NCI-H128 (cell line): Measurements from ENCODE around the gene ICA1.

ENCODE experiments used
- DNase-seq: peaks from one replicate; lab custom pipeline; 2025; ENCODE audit not compliant: unreplicated experiment; lab: John Stamatoyannopoulos, UW

ICA1 gene

DNA sequence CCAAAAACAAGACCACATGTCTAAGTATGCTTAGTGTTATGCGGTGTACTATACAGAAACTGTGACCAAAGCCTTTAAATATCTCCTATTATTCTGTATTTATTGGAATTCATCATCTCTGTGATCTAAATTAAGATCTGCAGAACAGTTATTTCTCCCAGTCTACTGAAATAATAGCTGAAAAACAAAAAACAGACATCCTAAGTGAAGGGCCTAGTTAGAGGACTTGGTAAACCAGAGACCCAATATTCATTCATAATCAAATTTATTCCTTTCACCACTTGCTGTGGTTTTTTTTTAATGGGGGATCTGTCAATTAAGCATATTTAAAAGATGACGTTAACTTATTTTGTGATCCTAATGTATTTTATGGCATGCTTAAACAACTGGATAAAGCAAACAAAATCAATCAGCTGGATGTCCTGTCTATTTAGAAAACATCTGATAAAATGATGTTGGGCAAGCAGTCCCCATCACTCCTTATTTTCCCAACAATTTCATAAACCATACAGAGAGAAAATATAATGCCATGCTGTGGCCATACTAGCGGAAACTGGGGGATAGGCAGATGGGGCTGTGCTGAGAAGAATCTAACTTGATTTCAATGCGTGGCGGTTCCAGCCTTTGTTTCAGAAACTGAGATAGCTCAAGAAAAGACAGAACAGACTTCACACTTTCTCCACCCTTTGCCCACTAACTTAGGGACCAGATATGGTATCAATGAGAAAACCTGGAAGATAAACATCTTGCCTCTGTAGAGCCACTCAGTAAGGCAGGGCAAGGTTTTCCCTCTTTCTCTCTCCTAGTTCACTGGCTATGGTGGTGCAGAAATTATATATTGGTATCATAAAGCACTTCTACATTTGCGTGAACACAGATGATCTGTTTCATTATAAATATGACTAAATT is 32.9 kb downstream of the ICA1 start:
- DNase-seq: no peak

DNA sequence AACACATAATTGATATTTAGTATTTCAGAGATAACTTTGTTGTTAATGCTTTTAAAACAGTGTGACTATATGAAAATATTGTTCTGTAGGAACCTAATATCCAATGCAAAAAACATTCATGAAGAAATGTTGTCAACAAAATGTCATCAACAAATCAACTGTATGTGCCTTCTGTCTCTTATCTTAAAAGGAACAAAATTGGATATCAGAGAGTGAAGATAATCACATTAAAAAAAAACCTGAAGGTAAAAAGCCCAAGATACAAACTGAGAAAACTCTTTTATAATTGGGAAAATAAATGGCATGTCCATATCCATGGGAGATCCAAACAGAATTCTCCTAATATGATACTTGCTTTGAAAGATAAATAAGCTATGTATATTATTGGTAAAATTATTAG is 33.9 kb downstream of the ICA1 start:
- DNase-seq: no peak

DNA sequence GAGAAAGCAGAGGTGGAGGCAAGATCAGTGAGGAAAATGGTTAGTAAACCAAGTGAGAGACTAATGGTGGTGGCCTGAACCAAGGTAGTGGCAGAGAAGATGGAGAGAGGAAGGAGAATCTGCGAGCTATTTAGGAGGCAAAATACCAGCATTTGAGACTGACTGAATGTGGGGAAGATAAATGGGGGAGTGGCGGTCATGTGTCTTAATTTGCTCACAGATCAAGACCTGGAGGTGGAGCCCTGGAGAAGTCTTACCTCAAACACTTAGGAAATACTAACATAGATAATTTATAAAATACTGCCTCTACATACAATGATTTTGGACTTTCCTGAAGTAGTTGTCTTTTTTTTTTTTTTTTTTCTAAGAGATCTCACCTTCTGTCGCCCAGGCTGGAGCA is 34.7 kb downstream of the ICA1 start:
- no peak for DNase-seq

GRCh38 chr7:8226501-8226900 is 35.5 kb downstream of the ICA1 start:
- DNase-seq: no peak

- DNase-seq: no peak
These were observed 40.4 kb downstream of the ICA1 start for GRCh38 chr7:8221567-8221966.

DNA sequence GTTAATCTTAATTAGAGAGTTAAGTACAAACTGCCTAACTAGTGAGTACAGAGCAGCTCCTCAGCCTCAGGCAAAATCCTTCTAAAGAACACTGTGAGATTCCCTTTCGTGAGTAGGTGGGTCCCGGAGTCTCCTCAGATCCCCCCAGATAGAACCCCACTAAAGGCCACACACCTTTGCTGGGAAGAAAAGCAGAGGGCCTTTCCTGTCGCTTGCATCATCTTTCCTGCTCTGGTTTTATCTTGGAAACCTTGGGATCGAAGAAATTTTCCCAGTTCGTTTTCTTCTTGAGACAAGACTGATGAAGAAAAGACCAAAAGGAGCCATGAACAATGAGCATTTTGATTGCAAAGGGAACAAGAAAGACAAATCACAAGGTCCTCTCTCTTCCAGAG is 40.9 kb downstream of the ICA1 start:
- no peak for DNase-seq

- no peak for DNase-seq
These were observed 41.4 kb downstream of the ICA1 start for GRCh38 chr7:8220376-8221100.

DNA sequence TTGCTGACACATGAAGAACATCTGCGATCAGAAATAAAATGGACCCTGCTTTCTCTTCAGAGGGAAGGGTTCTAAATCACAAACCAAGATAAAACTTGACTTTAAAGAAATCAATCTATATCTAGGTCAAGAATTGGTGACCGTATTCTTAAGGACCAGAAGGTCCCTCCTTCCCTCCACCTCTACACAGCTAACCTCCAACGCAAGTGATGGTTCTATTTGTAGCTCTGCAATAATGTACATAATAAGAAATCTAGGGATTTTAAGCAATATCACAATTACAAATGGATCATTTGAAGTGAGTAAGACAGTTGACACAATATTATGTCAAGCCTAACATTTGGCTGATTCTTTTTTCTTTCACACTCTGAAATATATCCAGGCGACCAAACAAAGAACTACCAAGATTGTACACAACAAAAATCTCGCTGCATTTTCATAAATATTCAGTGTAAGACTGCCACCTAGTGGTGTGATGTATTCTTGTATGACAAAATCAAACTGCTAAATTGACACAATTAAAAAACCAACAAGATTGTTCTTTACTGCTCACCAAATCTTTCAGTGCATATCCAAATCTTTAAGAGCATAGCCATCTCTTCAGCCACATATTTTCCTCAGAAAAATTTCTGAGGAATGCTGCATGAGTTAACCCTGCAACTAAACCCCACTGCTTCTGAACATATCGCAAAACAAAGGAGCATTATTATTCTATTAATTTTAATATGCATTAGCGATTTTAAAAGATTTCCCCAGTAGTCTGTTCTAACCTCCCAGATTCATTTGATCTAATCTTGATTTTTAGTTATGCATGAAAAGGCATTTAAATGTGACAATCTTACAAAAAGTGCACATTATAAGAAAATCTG is 44.5 kb downstream of the ICA1 start:
- DNase-seq: peak; percentile 62

GRCh38 chr7:8216334-8216690 is 45.7 kb downstream of the ICA1 start:
- DNase-seq: no peak

DNA sequence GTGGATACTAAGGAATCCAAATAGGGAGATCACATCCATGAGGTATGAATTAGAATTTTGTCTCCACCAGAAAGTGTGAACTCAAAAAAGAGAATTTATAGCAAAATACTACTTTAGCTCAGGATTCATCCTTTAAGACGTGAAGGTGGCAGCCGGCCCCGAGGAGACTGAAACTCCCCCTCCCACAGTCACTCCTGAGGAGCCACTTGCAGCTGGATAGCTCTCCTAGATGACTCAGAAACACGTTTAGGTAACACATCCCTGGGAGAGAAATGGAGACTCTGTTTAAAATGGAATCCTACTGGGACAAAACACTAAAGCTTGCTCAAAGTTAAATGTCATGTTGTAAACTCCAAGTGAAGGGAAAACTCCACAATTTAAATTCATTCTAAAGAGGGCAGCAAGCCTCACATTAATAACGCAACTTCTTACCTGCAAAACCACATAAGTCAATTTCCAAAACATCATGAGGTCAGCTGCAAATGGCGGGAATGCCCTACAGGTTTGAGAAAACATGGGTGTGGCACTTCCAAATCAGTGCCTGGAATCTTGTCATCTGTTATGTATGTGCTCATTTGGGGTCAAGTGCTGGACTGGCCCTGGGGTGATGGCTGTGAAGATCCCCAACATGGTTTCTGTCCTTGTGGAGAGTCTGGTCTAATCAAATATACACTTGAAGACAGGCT is 46.2 kb downstream of the ICA1 start:
- no peak for DNase-seq

GRCh38 chr7:8214244-8214824 is 47.6 kb downstream of the ICA1 start:
- DNase-seq: no peak

DNA sequence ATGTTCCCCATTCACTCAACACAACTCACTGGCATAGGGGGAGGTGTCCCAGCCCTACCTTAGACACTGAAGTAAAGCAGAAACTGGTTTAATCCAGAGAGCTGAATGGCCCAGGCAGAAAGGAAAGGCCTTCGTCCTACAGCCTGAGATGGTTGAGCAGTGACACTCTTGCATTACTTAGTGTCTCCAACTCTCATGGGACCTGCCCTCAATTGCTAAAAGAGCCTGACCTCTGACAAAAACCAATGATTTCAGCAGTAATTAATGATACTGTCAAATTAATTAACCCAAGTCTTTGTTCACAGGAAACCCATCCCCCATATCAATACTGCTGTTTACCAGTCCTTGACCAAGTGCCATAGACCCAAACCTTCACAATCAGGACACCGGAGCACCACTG is 48.6 kb downstream of the ICA1 start:
- no peak for DNase-seq

- DNase-seq: no peak
These were observed 49.3 kb downstream of the ICA1 start for GRCh38 chr7:8212638-8213037.

- no peak for DNase-seq
These were observed 50.3 kb downstream of the ICA1 start for GRCh38 chr7:8211725-8212096.

DNA sequence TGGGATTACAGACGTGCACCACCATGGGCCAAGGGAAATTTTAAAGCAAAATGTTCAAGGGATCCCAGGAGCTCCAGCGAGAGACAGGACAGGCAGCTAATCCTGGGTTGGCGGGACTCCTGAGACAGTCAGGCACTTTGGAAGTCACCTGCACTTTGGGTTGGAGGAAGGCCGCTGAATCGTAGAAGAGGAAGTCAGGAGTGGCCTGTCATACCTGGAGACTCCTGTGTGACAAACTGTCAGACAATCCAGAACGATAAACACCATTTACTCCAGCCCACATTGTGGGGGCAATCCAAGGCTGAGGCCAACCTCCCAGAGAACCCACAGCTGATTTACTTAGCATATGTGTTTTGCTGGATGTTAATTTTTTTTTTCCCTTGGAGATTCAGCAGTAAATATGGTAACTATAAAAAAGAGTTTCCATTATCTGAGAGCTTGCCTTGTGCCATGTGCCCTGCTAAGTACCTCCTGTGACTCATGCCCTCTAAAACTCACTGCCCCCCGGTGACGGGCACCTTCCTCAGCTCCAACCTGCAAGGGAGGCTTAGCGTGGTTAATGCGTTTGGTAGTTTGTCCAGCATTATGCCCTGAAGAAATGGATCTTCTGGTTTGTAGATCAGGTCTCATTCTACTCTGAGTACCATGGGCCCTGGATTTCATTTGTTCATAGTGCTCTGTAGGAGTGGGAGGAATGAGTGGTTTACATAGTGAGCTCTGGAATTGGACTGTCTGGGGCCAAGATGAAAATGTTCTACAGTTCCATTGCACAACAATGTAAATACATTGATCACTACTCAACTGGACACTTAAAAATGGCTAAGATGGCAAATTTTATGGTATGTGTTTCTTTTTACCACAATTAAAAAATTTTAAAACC is 50.9 kb downstream of the ICA1 start:
- no peak for DNase-seq

DNA sequence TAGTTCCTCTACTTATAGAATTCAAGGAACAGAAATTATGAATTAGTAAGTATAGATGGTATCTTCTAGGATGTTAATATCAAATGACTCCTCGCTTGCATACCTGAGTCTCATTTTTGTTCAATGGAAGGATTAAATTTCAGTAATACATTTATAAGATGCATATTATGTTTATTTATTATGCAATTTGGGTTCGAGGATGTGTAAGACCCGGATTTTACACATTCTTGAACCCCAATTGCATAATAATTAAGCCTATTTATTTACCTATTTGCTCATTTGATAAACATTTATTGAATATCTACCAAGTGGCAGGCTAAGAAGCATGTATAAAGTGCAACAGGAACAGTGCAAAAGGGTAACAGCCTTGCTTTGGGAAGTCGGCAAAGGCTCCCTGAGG is 52.6 kb downstream of the ICA1 start:
- no peak for DNase-seq

GRCh38 chr7:8208816-8209215 is 53.2 kb downstream of the ICA1 start:
- DNase-seq: no peak

GRCh38 chr7:8206956-8207355 is 55.0 kb downstream of the ICA1 start:
- no peak for DNase-seq

DNA sequence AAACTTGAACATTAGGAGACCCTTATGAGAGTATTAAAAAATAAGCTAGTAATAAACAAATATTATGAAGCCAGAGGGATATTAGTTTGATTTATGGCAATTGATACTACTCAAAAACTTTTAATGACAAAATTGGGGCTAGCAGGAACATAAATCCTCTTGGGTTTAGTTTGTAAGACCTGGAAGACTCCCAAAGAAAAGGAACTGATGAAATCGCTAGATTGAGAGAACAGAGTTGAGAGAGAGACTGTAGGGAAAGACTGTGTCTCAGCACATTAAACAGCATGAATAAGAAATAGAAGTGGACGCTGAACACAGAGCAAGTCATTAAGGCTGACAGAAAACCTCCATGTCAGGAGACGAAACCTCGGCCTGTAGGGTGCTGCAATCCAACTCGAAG is 56.4 kb downstream of the ICA1 start:
- DNase-seq: no peak

DNA sequence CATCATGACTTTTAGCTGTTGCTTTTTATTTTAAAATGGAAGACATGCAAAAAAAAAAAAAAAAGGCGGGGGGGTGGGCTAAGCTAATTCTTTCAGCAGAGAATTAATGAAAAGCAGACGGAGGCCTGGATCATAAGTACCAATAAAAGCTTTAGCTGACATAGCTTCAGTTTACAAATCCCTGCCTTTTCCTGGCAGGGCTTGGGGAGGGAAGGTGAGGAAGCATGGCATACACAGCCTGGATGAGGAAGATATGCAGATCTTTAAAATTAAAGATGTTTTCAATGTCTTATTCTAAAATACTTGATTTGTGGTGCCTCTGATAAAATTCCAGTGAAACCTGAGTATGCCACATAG is 57.0 kb downstream of the ICA1 start:
- no peak for DNase-seq
